Prostate gland (tissue), 2 donors: ENCODE results near the gene FAM53A.

Experiments
- CTCF ChIP-seq, 4 experiments: fragments of 200-600 bp in 2 of 4; fragments of 450-650 bp in 2 of 4; sonication (generic) in 2 of 4; IDR thresholded peaks; 1 replicate in 3 of 4; 2 replicates in 1 of 4; pipeline ENCODE4 v1.5.1; 2016 to 2019; ENCODE audit warnings: antibody characterized with exemption in 4 of 4, mild to moderate bottlenecking in 2 of 4, moderate library complexity in 2 of 4
- POLR2AphosphoS5 ChIP-seq: sonication (generic); formaldehyde crosslinking; IDR thresholded peaks from one replicate; pipeline ENCODE4 v1.6.1; 2017; ENCODE audit warnings: antibody characterized with exemption

DNA sequence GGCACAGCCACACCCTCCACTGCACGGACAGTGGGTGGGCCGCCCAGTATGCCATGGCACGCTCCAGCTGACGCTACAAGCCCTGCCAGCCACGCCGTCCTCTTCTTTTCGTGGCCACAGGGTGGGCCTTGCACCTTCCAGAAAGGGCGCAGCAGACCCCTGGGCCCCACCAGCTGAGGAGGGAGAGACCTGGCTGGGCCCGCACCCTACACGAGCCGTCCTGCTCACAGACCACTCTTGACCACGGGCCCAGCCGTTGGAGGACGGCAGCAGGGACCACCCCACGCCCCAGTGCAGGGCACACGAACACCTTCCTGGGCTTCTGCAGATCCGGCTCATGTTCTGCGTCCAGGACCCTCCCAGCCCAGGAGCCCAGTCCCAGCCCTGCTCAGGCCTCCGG lies 27.1 kb downstream of the FAM53A start:
- TF ChIP-seq CTCF (IDR thresholded peaks at IDR 0.05) (no peak), POLR2AphosphoS5 (no peak)
